Measurements from ENCODE around the gene TSHZ3. TPM values are rescaled to one million over a fixed set of nuclear protein-coding genes. Genes with fewer than 3 reads are reported as not detected.

TSHZ3 gene
- total RNA-seq, 2 experiments from 2014 or later: 1.6 to 2.6 TPM

- H3K4me1 Mint-ChIP-seq (ENCODE audit: low read depth): peaks cover 9% of the 10 kb centered on the region
- H3K27me3 Mint-ChIP-seq: peaks cover 13% of the 10 kb centered on the region
- DNase-seq: no peak
- intact Hi-C loops (cut with micrococcal nuclease): no loop called here
- H3K4me3 Mint-ChIP-seq: no peak overlapping the region
- H3K9me3 Mint-ChIP-seq: no peaks in the 10 kb centered on the region
- H3K36me3 Mint-ChIP-seq: no peaks in the 10 kb centered on the region
- ChIA-PET POLR2A (interaction anchor here (0.6 kb wide), 1 partner anchor 99 kb away, joined by 4 read pairs; no protein-coding TSS in a partner anchor), CTCF (no interaction called here)
- no peak overlapping the region for H3K27ac Mint-ChIP-seq
These were observed 90.8 kb downstream of the TSHZ3 start for GRCh38 chr19:31258211-31259052.

GRCh38 chr19:31257426-31258130 is 91.7 kb downstream of the TSHZ3 start:
- Mint-ChIP-seq H3K4me1 (ENCODE audit: low read depth) (peaks cover 9% of the 10 kb centered on the region), H3K27me3 (peaks cover 8% of the 10 kb centered on the region), H3K27ac (no peak overlapping the region), H3K4me3 (no peak overlapping the region), H3K36me3 (no peaks in the 10 kb centered on the region), H3K9me3 (no peaks in the 10 kb centered on the region)
- no peak for DNase-seq
- intact Hi-C loops (cut with micrococcal nuclease): no loop called here
- ChIA-PET POLR2A (no interaction called here), CTCF (no interaction called here)

GRCh38 chr19:31257025-31257424 is 92.2 kb downstream of the TSHZ3 start:
- intact Hi-C loops (cut with micrococcal nuclease): no loop called here
- Mint-ChIP-seq H3K4me1 (ENCODE audit: low read depth) (peaks cover 9% of the 10 kb centered on the region), H3K27ac (no peak overlapping the region), H3K27me3 (peaks cover 9% of the 10 kb centered on the region), H3K36me3 (no peaks in the 10 kb centered on the region), H3K4me3 (no peak overlapping the region), H3K9me3 (no peaks in the 10 kb centered on the region)
- ChIA-PET CTCF (no interaction called here), POLR2A (no interaction called here)
- DNase-seq: no peak

GRCh38 chr19:31256593-31256960 is 92.7 kb downstream of the TSHZ3 start:
- Mint-ChIP-seq H3K9me3 (no peaks in the 10 kb centered on the region), H3K27ac (no peak overlapping the region), H3K4me3 (no peak overlapping the region), H3K4me1 (ENCODE audit: low read depth) (peaks cover 6% of the 10 kb centered on the region), H3K27me3 (peaks cover 9% of the 10 kb centered on the region), H3K36me3 (no peaks in the 10 kb centered on the region)
- intact Hi-C loops (cut with micrococcal nuclease): no loop called here
- POLR2A ChIA-PET: no interaction called here
- CTCF ChIA-PET: no interaction called here
- DNase-seq: no peak

GRCh38 chr19:31255831-31256592 is 93.2 kb downstream of the TSHZ3 start:
- intact Hi-C loops (cut with micrococcal nuclease): no loop called here
- Mint-ChIP-seq H3K4me3 (no peak overlapping the region), H3K4me1 (ENCODE audit: low read depth) (peaks cover 4% of the 10 kb centered on the region), H3K27ac (no peak overlapping the region), H3K36me3 (no peaks in the 10 kb centered on the region), H3K9me3 (no peaks in the 10 kb centered on the region), H3K27me3 (peaks cover 8% of the 10 kb centered on the region)
- POLR2A ChIA-PET: no interaction called here
- CTCF ChIA-PET: no interaction called here
- DNase-seq: no peak

GRCh38 chr19:31255174-31255799 is 93.9 kb downstream of the TSHZ3 start:
- no peak for DNase-seq
- Mint-ChIP-seq H3K27me3 (peaks cover 6% of the 10 kb centered on the region), H3K9me3 (no peaks in the 10 kb centered on the region), H3K4me1 (ENCODE audit: low read depth) (peaks cover 4% of the 10 kb centered on the region), H3K27ac (no peak overlapping the region), H3K36me3 (no peaks in the 10 kb centered on the region), H3K4me3 (no peak overlapping the region)
- ChIA-PET CTCF (no interaction called here), POLR2A (no interaction called here)
- intact Hi-C loops (cut with micrococcal nuclease): no loop called here

GRCh38 chr19:31254611-31255010 is 94.6 kb downstream of the TSHZ3 start:
- CTCF ChIA-PET: no interaction called here
- H3K27ac Mint-ChIP-seq: no peak overlapping the region
- no peak for DNase-seq
- no peaks in the 10 kb centered on the region for H3K36me3 Mint-ChIP-seq
- H3K4me1 Mint-ChIP-seq (ENCODE audit: low read depth): peaks cover 4% of the 10 kb centered on the region
- no peak overlapping the region for H3K4me3 Mint-ChIP-seq
- H3K9me3 Mint-ChIP-seq: no peaks in the 10 kb centered on the region
- H3K27me3 Mint-ChIP-seq: peaks cover 2% of the 10 kb centered on the region
- intact Hi-C loops (cut with micrococcal nuclease): no loop called here
- POLR2A ChIA-PET: no interaction called here

- peaks cover 4% of the 10 kb centered on the region for H3K4me1 Mint-ChIP-seq (ENCODE audit: low read depth)
- H3K9me3 Mint-ChIP-seq: no peaks in the 10 kb centered on the region
- intact Hi-C loops (cut with micrococcal nuclease): no loop called here
- CTCF ChIA-PET: no interaction called here
- DNase-seq: no peak
- no peak overlapping the region for H3K4me3 Mint-ChIP-seq
- no peaks in the 10 kb centered on the region for H3K36me3 Mint-ChIP-seq
- H3K27me3 Mint-ChIP-seq: peaks cover 4% of the 10 kb centered on the region
- POLR2A ChIA-PET: no interaction called here
- H3K27ac Mint-ChIP-seq: no peak overlapping the region
These were observed 95.1 kb downstream of the TSHZ3 start for GRCh38 chr19:31254180-31254551.

GRCh38 chr19:31253526-31254179 is 95.6 kb downstream of the TSHZ3 start:
- Mint-ChIP-seq H3K4me3 (no peak overlapping the region), H3K27ac (no peak overlapping the region), H3K27me3 (peaks cover 6% of the 10 kb centered on the region), H3K36me3 (no peaks in the 10 kb centered on the region), H3K9me3 (no peaks in the 10 kb centered on the region), H3K4me1 (ENCODE audit: low read depth) (peaks cover 4% of the 10 kb centered on the region)
- DNase-seq: no peak
- CTCF ChIA-PET: no interaction called here
- intact Hi-C loops (cut with micrococcal nuclease): no loop called here
- POLR2A ChIA-PET: no interaction called here

GRCh38 chr19:31252441-31252840 is 96.8 kb downstream of the TSHZ3 start:
- peaks cover 4% of the 10 kb centered on the region for H3K4me1 Mint-ChIP-seq (ENCODE audit: low read depth)
- POLR2A ChIA-PET: no interaction called here
- no peak for DNase-seq
- H3K27me3 Mint-ChIP-seq: peaks cover 9% of the 10 kb centered on the region
- no peaks in the 10 kb centered on the region for H3K36me3 Mint-ChIP-seq
- CTCF ChIA-PET: interaction anchor here (0.5 kb wide), 1 partner anchor 1381 kb away, joined by 3 read pairs; no protein-coding TSS in a partner anchor
- H3K27ac Mint-ChIP-seq: no peak overlapping the region
- no peaks in the 10 kb centered on the region for H3K9me3 Mint-ChIP-seq
- intact Hi-C loops (cut with micrococcal nuclease): no loop called here
- H3K4me3 Mint-ChIP-seq: no peak overlapping the region

GRCh38 chr19:31249217-31249616 is 100.0 kb downstream of the TSHZ3 start:
- POLR2A ChIA-PET: no interaction called here
- intact Hi-C loops (cut with micrococcal nuclease): no loop called here
- H3K9me3 Mint-ChIP-seq: no peaks in the 10 kb centered on the region
- no peak overlapping the region for H3K27ac Mint-ChIP-seq
- no peaks in the 10 kb centered on the region for H3K36me3 Mint-ChIP-seq
- CTCF ChIA-PET: no interaction called here
- no peak overlapping the region for H3K4me3 Mint-ChIP-seq
- H3K27me3 Mint-ChIP-seq: peaks cover 9% of the 10 kb centered on the region
- no peak for DNase-seq
- no peaks in the 10 kb centered on the region for H3K4me1 Mint-ChIP-seq (ENCODE audit: low read depth)

- Mint-ChIP-seq H3K9me3 (no peaks in the 10 kb centered on the region), H3K36me3 (no peaks in the 10 kb centered on the region), H3K4me1 (ENCODE audit: low read depth) (peaks cover 2% of the 10 kb centered on the region), H3K4me3 (no peak overlapping the region), H3K27me3 (peaks cover 14% of the 10 kb centered on the region), H3K27ac (no peak overlapping the region)
- DNase-seq: no peak
- ChIA-PET POLR2A (no interaction called here), CTCF (no interaction called here)
- intact Hi-C loops (cut with micrococcal nuclease): no loop called here
These were observed 113.4 kb downstream of the TSHZ3 start for GRCh38 chr19:31235806-31236205.

Measured in activated CD4-positive, alpha-beta memory T cell treated with anti-CD3 and anti-CD28 coated beads for 36 hours (primary cell).